GM18508 (cell line): ENCODE results near the gene SOX6.
"Not testable (repeated sequence)": the region's sequence is repeated elsewhere in the genome, so short reads cannot be mapped to it uniquely, and the experiment has no call there.

ENCODE experiments used
- ATAC-seq: cut with Tn5 transposase; IDR thresholded peaks from one replicate; pipeline ENCODE4 v1.9.1; 2021; ENCODE audit warnings: moderate number of reproducible peaks; ENCODE audit not compliant: insufficient read depth, unreplicated experiment

Gene SOX6

GRCh38 chr11:16356057-16356760 lies at the start of gene SOX6:
Gene SOX6 (minus strand): TSS chr11:16356546. CDS start chr11:16341248, 15,298 bp downstream.
- no peak for ATAC-seq

- ATAC-seq, result no peak
These were observed 48.5 kb upstream of the SOX6 start for GRCh38 chr11:16404781-16405285.

GRCh38 chr11:16403851-16404250 lies 47.5 kb upstream of the SOX6 start:
- no peak for ATAC-seq

GRCh38 chr11:16403448-16403803 lies 47.1 kb upstream of the SOX6 start:
- ATAC-seq, result no peak

GRCh38 chr11:16402654-16403447 lies 46.5 kb upstream of the SOX6 start:
- ATAC-seq, result no peak

GRCh38 chr11:16397390-16397789 lies 41.0 kb upstream of the SOX6 start:
- no peak for ATAC-seq

GRCh38 chr11:16395601-16396000 lies 39.3 kb upstream of the SOX6 start:
- ATAC-seq, result no peak

- ATAC-seq, result no peak
These were observed 38.6 kb upstream of the SOX6 start for GRCh38 chr11:16394947-16395346.

- ATAC-seq, result no peak
These were observed 37.0 kb upstream of the SOX6 start for GRCh38 chr11:16393340-16393739.

GRCh38 chr11:16392616-16393015 lies 36.3 kb upstream of the SOX6 start:
- no peak for ATAC-seq

- ATAC-seq, result not testable (repeated sequence)
These were observed 34.5 kb upstream of the SOX6 start for GRCh38 chr11:16390826-16391225.

- no peak for ATAC-seq
These were observed 28.8 kb upstream of the SOX6 start for GRCh38 chr11:16385099-16385498.

- no peak for ATAC-seq
These were observed 26.5 kb upstream of the SOX6 start for GRCh38 chr11:16382638-16383380.

- no peak for ATAC-seq
These were observed 25.8 kb upstream of the SOX6 start for GRCh38 chr11:16382186-16382585.

GRCh38 chr11:16380941-16381568 lies 24.7 kb upstream of the SOX6 start:
- ATAC-seq, result no peak

GRCh38 chr11:16378906-16379305 lies 22.6 kb upstream of the SOX6 start:
- ATAC-seq, result no peak

- no peak for ATAC-seq
These were observed 21.4 kb upstream of the SOX6 start for GRCh38 chr11:16377746-16378145.

- not testable (repeated sequence) for ATAC-seq
These were observed 19.3 kb upstream of the SOX6 start for GRCh38 chr11:16375664-16376063.

- no peak for ATAC-seq
These were observed 17.4 kb upstream of the SOX6 start for GRCh38 chr11:16373768-16374167.

- ATAC-seq, result no peak
These were observed 16.0 kb upstream of the SOX6 start for GRCh38 chr11:16372355-16372754.
